ENCODE measurements around the gene SEPHS1. TPM values are rescaled to one million over a fixed set of nuclear protein-coding genes. Genes with fewer than 3 reads are reported as not detected.

The SEPHS1 gene
- total RNA-seq, 1 donor from 2014 or later = 67.5 TPM

- H3K27ac Mint-ChIP-seq (ENCODE audit: unreplicated experiment) = no peak overlapping the region
- H3K4me1 Mint-ChIP-seq (ENCODE audit: unreplicated experiment) = no peaks in the 10 kb centered on the region
- H3K4me3 Mint-ChIP-seq (ENCODE audit: unreplicated experiment) = no peak overlapping the region
- H3K9me3 Mint-ChIP-seq (ENCODE audit: unreplicated experiment) = no peaks in the 10 kb centered on the region
- no peak for TF ChIP-seq CTCF (IDR thresholded peaks at IDR 0.05)
- H3K27me3 Mint-ChIP-seq (ENCODE audit: unreplicated experiment) = no peaks in the 10 kb centered on the region
- peaks cover 52% of the 10 kb centered on the region for H3K36me3 Mint-ChIP-seq (ENCODE audit: unreplicated experiment)
- no peak for DNase-seq (ENCODE audit: extremely low spot score, unreplicated experiment)
These were observed 26.5 kb downstream of the SEPHS1 start for GRCh38 chr10:13321576-13321975.

DNA sequence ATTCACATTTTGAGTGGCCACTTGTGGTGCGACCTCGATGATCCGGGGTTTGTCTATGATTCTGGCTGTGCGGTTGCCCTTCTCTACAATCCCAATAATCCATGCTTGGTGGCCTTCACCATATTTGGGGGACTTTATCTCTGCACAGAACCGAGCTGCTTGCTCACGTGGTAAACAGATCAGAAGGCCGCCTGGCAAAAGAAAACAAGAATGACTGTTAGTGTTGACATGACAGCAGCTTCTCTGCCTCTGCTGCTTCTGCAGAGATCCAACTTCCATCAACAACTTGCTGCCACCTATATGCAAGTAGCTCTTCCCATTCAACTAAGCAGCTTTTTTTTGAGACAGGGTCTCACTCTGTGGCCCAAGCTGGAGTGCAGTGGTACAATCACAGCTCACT lies 28.9 kb downstream of the SEPHS1 start:
- Mint-ChIP-seq H3K4me3 (ENCODE audit: unreplicated experiment) (no peak overlapping the region), H3K36me3 (ENCODE audit: unreplicated experiment) (peaks cover 36% of the 10 kb centered on the region), H3K4me1 (ENCODE audit: unreplicated experiment) (no peaks in the 10 kb centered on the region), H3K27me3 (ENCODE audit: unreplicated experiment) (no peaks in the 10 kb centered on the region), H3K27ac (ENCODE audit: unreplicated experiment) (no peak overlapping the region), H3K9me3 (ENCODE audit: unreplicated experiment) (no peaks in the 10 kb centered on the region)
- no peak for DNase-seq (ENCODE audit: extremely low spot score, unreplicated experiment)
- TF ChIP-seq CTCF (IDR thresholded peaks at IDR 0.05) = no peak

DNA sequence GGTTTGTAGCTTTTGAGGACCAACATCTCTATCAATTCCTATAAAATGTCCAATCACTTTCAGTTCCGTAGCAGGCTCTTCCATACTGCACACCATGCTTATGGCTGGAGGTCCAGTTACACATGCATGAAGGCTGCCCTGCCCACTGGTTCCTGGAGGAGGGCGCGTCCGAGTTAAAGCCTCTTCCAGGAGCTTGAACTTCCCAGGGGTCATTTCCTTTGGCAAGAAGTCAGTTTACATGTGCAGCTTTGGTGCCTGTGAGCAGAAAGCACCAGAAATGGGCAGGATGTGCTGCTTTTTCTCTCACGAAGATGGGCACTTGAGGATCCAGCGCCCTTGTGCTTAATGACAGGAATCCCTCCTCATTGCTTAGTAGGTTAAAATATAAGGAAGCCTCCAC lies 30.6 kb downstream of the SEPHS1 start:
- Mint-ChIP-seq H3K27ac (ENCODE audit: unreplicated experiment) (no peak overlapping the region), H3K4me1 (ENCODE audit: unreplicated experiment) (no peaks in the 10 kb centered on the region), H3K27me3 (ENCODE audit: unreplicated experiment) (no peaks in the 10 kb centered on the region), H3K36me3 (ENCODE audit: unreplicated experiment) (peaks cover 29% of the 10 kb centered on the region), H3K4me3 (ENCODE audit: unreplicated experiment) (no peak overlapping the region), H3K9me3 (ENCODE audit: unreplicated experiment) (no peaks in the 10 kb centered on the region)
- DNase-seq (ENCODE audit: extremely low spot score, unreplicated experiment) = no peak
- TF ChIP-seq CTCF (IDR thresholded peaks at IDR 0.05) = no peak

DNA sequence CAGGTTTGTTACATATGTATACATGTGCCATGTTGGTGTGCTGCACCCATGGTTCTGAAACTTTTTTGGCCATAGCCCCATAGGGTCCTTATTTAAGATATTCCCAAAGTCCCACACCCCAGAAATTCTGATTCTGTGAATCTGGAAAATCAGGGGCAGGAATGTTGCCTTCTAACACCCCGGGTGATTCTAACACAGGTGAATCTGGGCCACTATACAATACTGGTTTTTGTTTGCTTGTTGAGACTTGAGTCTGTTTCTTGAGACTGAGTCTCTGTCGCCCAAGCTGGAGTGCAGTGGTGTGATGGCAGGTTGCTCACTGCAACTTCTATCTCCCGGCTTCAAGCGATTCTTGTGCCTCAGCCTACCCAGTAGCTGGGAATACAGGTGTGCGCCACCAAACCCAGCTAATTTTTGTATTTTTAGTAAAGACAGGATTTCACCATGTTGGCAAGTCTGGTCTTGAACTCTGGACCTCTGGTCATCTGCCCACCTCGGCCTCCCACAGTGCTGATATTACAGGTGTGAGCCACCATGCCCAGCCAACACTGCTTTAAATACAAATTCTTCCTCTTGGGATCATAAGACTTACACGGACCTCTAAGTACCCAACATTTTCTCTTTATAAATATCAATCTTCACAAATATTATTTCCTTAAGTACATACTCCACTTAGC lies 31.3 kb downstream of the SEPHS1 start:
- H3K36me3 Mint-ChIP-seq (ENCODE audit: unreplicated experiment) = peaks cover 23% of the 10 kb centered on the region
- no peaks in the 10 kb centered on the region for H3K4me1 Mint-ChIP-seq (ENCODE audit: unreplicated experiment)
- H3K4me3 Mint-ChIP-seq (ENCODE audit: unreplicated experiment) = no peak overlapping the region
- no peak for DNase-seq (ENCODE audit: extremely low spot score, unreplicated experiment)
- no peaks in the 10 kb centered on the region for H3K9me3 Mint-ChIP-seq (ENCODE audit: unreplicated experiment)
- no peak for TF ChIP-seq CTCF (IDR thresholded peaks at IDR 0.05)
- H3K27ac Mint-ChIP-seq (ENCODE audit: unreplicated experiment) = no peak overlapping the region
- H3K27me3 Mint-ChIP-seq (ENCODE audit: unreplicated experiment) = no peaks in the 10 kb centered on the region

DNA sequence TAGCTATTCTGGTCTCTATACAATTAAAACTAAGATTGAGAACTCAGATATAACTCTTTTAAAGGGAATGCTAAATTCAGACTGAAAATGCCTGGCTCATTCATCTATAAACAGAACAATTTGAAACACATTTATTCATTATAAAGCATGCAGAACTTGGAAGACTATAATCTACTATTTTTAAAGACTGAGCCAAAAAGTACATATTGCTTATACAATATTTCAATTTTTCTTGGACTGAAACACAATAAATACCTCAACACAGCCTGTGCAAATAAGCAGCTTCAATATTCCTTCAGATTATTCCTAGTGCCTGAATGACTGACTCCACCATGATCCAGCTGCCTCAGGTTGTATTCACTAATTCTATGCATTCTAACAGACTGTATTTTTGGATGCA lies 32.7 kb downstream of the SEPHS1 start:
- H3K9me3 Mint-ChIP-seq (ENCODE audit: unreplicated experiment) = no peaks in the 10 kb centered on the region
- DNase-seq (ENCODE audit: extremely low spot score, unreplicated experiment) = no peak
- H3K27me3 Mint-ChIP-seq (ENCODE audit: unreplicated experiment) = no peaks in the 10 kb centered on the region
- H3K4me1 Mint-ChIP-seq (ENCODE audit: unreplicated experiment) = no peaks in the 10 kb centered on the region
- no peak overlapping the region for H3K27ac Mint-ChIP-seq (ENCODE audit: unreplicated experiment)
- no peak for TF ChIP-seq CTCF (IDR thresholded peaks at IDR 0.05)
- H3K4me3 Mint-ChIP-seq (ENCODE audit: unreplicated experiment) = no peak overlapping the region
- H3K36me3 Mint-ChIP-seq (ENCODE audit: unreplicated experiment) = peaks cover 18% of the 10 kb centered on the region
